NCI-H1092 treated with DMSO at 0.1 percent for 48 hours (cell line): ENCODE measurements around the gene FUNDC1.
"Not testable (repeated sequence)": the region's sequence is repeated elsewhere in the genome, so short reads cannot be mapped to it uniquely, and the experiment has no call there.

Source experiments
- DNase-seq: peaks from one replicate; lab custom pipeline; 2025; lab: John Stamatoyannopoulos, UW

Gene FUNDC1, protein sequence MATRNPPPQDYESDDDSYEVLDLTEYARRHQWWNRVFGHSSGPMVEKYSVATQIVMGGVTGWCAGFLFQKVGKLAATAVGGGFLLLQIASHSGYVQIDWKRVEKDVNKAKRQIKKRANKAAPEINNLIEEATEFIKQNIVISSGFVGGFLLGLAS

DNA sequence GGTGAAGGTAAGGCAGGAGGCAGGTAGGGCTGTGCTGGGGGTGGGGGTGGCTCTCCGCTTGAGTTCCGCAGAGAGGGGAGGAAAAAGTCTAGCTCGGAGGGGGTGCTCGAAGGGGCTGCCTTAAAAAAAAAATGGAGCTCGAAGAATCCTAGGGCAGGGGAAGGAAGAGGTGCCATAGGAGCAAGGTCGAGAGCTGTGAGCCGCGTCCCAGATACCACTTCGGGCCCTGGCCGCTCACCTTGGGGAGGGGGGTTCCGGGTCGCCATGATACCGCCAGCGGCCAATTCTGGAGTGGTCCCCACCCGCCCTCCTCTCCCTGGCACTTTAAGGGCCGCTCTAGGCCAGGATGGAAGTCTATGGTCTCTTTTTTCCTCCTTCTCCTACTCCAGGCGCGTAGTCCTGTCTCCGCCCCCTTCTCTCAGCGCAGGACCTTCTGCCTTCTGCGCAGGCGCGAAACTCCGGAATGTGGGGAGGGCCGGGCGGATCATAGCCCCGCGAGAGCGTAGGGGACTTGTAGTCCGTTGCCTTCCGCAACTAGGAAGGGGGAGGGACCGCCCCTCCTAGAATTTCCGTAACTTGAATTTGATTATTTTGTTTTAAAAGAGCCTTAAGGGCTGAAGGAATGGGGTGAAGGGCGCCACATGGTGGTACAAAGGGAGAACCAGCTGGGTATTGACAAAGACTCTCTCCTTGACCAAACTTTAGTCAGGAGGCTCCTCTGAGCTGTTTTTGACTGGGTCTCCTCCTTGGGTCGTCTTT lies at the start of gene FUNDC1:
FUNDC1 (minus strand) TSS at position 293 of the 759 bp plus-strand sequence; CDS start at position 266, 27 bp downstream.
- DNase-seq: peak; percentile 98

DNA sequence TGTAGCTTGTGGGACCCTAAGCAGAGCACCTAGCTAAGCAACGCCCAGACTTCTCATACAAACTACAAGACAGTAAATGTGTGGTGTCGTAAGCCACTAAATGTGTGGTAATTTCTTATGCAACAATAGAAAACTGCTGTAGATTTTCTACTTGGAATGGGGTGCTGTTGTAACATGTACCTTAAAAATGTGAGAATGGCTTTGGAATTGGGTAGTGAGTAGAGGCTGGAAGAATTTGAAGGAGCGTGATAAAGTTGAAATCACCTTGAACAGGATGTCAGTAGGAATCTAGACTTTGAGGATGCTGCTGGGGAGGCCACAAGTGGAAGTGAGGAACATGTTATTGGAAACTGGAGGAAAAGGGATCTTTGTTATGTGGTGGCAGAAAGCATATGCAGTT lies 43.2 kb upstream of the FUNDC1 start:
- DNase-seq: no peak

DNA sequence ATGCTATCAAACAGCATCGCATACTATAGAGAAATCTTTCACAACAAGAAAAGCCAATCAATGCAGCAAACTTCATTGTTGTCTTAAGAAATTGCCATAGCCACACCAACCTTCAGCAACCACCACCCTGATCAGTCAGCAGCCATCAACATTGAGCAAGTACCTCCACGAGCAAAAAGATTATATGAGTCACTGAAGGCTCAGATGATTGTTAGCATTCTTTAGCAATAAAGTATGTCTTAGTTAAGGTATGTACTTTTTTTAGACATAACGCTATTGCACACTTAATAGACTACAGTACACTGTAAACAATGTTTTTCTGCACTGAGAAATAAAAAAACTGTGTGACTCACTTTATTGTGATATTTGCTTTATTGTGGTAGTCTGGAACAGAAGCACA lies 37.8 kb upstream of the FUNDC1 start:
- DNase-seq: no peak

DNA sequence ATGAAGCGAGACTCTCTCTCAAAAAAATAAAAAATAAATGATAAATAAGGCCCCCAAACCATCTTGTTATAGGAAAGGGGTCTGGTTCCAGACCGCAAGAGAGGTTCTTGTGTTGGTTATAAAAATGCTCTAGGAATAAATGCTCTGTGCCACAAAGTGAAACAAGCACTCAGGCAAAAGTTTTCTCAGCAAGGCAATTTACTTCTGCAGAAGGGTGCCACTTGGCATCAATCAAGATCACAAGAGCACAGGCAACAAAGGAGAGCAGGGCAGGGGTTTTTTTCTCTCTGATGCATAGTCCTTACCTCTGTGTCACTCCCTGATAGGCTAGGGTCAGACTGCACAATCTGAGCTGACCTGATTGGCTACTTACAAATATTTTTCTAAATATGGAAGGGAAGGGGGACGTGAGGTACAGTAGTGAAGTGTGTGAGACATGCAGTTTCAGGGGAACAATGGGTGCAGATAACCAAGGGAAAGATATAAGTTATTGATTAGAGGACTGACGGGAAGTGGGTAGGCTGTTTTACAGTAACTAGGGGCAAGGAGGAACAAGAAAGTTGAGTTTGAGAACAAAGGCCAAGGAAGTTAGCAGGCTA lies 29.8 kb upstream of the FUNDC1 start:
- DNase-seq: no peak

DNA sequence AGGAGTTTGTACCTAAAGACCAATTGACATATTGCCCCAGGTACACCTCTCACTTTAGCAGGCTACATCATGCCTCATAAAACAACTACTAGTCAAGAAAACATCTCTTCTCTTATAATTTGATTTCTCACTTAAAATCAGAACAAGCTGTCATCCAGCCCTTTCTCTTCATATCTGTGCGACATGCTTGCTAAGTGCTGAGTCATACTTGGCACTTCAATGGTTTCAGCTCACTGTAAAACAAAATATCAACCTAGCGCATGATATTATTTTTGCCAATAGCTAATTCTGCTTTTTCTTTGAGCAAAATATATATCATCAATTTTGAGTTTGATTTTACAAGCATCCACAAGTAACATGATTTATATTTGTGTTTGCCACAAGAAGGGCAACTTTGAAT lies 27.9 kb upstream of the FUNDC1 start:
- DNase-seq: no peak

DNA sequence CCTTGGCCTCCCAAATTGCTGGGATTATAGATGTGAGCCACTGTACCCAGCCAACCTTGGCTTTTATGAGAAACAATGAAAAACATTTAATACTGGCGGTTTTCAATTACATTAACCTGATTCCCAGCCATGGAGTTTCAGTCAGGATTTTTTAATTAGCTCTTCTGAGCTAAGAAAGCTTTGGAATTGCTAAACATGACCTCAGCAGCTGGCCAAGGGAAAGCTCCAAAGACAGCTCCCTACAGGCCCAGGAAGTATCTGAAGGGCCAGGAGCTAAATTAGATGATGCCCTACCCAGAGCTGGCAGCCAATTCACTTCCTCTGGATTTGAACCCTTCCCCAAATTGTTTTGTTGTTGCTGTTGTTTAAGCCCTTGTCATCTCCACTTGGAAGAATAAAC lies 26.5 kb upstream of the FUNDC1 start:
- no peak for DNase-seq

DNA sequence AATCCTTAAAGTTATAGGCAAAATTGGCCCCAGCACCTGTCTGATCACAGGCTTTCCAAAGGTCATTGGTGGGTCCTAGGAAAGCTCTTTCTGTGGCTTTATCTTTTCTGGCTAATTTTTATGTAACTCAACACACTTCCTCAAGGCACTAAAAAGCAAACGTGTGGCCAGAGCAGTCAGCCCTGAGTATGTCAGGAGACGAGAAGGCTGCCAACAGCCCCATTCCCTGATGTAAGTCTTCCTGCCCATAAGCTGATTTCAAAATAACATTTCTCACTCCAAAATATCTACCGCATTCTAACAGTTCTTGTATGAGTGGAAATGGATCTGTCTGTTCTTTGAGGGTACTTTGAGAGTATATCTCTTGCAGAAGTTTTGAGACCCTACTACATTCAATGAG lies 25.5 kb upstream of the FUNDC1 start:
- DNase-seq: no peak

DNA sequence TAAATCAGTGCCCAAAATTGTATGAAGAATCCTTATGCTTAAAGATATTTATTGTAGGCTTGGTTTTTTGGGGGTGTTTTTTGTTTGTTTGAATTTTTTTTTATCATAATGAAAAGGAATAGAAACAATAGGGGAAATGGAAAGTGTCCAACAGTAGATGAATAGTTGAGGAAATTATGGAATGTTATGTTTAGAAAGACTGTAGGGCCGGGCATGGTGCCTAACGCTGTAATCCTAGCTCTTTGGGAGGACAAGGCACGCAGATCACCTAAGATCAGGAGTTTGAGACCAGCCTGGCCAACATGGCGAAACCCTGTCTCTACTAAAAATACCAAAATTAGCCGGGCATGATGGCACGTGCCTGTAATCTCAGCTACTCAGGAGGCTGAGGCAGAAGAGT lies 19.2 kb upstream of the FUNDC1 start:
- not testable (repeated sequence) for DNase-seq

DNA sequence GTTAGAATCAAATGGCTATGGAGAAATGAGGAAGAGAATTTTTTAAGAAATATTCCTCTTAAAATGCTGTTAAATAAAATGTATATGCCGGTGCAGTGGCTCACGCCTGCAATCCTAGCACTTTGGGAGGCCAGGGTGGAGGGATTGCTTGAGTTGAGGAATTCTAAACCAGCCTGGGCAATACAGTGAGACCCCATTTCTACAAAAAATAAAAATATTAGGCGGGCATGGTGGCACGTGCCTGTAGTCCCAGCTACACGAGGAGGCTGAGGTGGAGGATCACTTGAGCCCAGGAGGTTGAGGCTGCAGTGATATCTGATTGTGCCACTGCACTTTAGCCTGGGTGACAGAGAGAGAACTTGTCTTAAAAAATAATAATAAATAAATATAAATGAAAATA lies 7.9 kb upstream of the FUNDC1 start:
- no peak for DNase-seq

DNA sequence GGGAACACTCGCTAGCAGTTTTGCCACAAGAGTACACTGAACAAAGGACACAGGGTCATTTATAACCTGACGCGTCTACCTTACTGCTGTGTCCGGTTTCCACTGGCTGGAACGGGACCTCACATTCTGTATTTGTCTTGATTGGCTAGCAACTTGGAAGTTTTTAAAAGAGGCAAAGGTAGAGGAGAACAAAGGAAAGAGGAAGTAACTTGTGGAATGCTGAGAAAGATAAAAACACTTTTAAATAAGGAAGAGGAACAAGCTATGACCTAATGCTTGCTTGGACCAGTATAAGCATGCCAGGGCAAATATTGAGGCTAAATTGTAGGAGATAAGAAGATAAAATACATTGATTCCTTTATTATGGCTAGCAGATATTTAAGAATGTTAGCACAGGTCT lies 2.8 kb upstream of the FUNDC1 start:
- not testable (repeated sequence) for DNase-seq

DNA sequence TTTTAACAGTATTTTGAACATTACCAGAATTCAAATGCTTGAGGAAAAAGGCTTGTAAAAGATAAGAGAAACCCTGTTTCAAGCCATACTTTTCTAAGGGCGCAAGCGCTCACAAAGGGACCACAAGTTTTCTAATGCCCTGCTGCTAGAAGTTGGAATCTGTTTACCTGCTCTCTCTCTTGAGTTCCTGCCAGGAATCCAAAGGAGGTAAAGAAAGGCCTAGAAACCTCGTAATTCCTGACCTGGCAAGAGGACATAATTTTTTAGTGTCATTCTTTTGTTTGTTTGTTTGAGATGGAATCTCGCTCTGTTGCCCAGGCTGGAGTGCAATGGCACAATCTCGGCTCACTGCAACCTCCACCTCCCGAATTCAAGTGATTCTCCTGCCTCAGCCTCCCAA lies 1.4 kb upstream of the FUNDC1 start:
- no peak for DNase-seq

DNA sequence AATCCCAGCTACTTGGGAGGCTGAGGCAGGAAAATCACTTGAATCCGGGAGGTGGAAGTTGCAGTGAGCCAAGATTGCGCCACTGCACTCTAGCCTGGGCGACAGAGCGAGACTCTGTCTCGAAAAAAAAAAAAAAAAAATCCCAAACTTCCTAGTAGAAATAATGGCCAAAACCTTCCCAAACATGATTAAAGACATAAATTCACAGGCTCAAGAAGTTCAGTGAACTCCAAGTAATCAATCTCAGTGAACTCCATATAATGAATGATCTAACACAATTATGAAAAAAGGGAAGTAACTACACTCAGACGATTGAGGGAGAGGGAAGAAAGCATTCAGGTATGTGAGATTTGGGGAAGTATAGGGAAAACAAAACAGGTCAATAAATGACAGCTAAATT lies 6.5 kb downstream of the FUNDC1 start:
- no peak for DNase-seq

DNA sequence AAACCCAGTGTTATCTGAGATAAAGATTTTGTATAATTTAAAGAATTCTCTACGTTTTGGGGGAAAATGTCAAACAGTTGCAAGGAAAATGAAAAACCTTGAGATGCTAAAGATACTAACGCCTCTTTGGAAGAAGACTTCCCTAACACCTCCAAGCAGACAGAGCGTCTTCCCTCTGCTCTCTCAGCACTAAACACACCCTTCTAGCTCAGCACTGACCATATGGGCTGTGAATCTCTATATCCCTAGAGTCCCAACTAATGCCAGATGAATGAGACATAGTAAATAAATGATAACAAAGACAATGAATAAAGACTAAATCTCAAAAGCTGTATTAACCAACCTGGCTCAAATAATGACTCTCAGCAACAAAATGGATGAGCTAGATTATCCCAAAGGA lies 13.3 kb downstream of the FUNDC1 start:
- no peak for DNase-seq

DNA sequence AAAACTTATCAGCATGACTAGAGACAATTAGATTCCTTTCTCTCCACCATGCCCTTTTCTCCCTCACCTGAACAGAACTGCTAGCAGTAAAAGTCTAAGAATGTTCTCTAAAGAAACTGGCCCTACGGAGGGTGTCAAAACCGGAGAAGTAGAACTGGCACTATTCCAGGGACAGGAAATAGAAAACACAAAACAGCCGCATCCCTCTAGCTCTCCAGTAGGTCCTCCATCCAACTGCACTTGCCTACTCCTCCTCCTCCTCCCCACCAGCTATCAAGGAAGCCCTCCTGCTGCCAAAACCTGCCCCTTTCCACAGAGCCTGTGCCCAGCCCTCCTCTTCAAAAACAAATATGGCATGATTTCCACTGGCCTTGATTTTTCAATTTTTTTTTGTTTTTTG lies 28.4 kb downstream of the FUNDC1 start:
- no peak for DNase-seq

DNA sequence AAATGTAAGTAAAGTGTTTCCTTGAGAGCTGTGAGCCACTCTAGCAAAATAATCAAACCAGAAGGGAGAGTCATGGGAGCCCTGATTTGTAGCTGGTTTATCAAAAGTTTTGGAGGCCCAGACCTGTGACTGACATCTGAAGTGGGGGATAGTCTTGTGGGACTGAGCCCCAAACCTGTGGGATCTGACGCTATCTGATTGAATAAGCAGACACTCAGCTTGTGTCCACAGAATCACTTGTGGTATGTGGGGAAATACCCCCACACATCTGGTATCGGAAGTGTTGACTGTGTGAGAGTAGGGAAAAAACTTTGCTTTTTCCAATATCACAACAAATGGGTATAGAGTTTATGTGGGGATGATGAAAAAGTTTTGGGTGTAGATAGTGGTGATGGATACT lies 35.4 kb downstream of the FUNDC1 start:
- no peak for DNase-seq

DNA sequence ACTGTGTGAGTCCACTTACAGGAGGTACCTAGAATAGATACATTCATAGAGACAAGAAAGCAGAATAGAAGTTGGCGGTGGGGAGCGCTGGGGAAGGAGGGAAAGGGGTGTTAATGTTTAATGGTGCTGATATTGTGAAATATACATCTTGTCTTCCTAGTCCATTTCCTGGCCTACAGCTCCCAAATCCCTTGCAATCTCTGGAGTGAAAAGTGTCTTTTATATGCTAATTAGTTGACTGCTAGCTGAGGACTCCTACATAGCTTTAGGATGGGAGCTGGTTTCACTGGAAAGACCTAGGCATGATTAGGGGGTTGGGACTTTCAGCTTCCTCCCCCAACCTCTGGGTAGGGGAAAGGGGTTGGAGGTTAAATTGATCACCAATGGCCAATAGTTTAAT lies 36.0 kb downstream of the FUNDC1 start:
- no peak for DNase-seq

DNA sequence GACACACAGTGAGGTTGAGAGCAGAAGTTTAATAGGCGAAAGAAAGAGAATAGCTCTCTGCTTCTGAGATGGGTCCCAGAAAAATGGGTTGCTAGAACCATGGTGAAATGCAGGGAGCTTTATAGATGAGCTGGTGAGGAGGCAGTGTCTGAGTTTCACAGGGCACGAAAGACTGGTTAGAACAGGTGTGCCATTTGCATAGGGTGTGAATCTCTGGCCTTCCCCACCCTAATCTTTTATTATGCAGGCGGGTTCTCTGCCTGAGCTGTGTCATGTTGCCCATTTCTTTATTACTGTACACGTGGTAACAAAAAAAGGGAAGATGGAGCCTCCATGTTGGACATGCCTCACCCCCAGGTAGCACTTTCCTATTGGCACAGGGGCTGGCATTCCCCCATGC lies 39.1 kb downstream of the FUNDC1 start:
- DNase-seq: no peak

DNA sequence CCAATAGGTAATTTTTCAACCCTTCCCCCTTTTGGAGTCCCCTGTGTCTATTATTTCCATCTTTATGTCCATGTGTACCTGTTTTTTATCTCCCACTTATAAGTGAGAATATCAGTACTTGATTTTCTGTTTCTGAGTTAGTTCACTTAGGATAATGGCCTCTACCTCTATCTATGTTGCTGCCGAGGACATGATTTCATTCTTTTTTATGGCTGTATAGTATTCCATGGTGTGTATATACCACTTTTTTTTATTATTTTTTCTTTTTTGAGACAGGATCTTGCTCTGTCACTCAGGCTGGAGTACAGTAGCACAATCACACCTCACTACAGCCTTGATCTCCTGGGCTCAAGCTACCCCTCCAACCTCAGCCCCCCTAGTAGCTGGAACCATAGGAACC lies 47.6 kb downstream of the FUNDC1 start:
- DNase-seq: no peak

DNA sequence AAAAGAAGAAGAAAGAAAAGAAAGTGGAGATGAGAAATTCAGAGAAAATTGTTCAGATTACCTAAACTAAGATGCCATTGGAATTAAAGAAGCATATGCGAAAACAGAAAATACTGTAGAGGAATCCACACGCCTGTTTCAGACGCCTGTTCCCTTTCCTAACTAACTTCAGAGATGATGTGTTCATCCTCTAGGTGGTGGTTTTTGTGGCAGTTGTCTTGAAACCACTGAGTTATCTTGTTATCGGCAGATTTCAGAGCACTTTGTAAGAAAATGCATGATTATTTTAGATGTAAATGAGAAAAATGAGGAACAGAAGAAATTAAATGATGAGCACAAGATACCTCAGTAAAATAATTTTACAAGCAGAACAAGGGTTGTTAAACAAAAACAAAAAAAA lies 48.3 kb downstream of the FUNDC1 start:
- no peak for DNase-seq

DNA sequence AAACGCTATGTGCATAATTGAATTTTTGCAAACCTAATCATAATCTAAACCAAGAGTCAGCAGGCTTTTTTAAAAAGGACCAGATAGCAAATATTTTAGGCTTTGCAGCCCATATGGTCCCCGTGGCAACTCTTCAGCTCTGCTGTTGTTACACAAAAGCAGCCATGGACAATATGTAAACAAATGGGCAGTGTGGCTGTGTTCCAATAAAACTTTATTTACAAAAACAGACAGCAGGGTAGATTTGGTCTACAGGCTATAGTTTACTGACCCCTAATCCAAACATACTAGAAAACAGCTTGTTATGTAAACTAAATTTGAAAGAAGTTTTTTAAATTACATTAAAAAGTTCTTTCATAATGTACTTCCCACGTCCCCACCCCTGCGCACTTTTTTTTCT lies 53.1 kb downstream of the FUNDC1 start:
- DNase-seq: no peak

DNA sequence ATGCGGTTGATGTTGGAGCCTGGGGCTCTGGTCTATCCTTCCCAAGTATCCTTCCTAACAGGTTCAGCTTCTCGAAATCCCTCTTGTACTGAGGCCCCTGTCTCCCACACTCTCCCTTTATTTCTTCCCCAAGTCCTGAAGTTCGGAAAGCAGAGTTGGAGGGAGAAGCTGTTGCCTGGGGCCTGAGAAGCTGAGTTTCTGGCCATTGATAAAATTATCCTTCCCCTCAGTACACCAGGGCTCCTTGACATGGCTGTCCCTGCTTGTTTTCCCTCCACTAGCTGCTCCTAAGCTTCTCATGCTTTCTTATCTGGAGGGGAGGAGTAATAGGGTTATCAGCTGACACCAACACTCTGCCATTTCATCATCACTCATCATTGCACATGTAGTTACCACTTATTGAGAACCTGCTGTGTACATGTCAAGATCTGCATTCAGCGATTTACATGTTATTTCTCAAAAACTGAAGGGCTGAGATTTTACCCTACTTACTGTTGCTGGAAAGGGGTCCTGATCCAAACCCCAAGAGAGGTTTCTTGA lies 58.0 kb downstream of the FUNDC1 start:
- no peak for DNase-seq

DNA sequence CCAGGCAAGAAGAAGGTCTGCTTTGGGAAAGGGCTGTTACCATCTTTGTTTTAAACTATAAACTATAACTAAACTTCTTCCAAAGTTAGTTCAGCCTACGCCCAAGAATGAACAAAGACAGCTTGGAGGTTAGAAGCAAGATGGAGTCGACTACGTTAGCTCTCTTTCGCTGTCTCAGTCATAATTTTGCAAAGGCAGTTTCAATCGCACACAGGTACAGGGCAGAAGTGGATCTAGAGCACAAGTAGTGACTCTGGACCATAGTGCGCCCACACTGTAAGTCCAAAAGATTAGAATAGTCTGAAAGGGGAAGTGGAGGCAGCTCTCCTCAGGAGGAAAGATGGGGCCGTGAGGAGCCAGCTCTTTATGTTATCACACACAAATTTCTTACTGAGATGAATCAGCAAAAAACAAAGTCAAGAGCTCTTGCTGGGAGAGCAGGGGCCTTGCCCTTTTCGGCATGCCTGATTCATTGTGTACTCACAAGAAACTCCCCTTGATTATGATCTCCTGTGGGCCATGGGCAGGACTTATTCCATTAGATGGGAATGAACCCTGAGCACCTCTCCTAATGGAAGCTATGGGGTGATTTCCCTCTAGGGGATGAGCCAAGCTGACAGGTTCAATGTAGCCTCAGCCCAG lies 58.6 kb downstream of the FUNDC1 start:
- no peak for DNase-seq

DNA sequence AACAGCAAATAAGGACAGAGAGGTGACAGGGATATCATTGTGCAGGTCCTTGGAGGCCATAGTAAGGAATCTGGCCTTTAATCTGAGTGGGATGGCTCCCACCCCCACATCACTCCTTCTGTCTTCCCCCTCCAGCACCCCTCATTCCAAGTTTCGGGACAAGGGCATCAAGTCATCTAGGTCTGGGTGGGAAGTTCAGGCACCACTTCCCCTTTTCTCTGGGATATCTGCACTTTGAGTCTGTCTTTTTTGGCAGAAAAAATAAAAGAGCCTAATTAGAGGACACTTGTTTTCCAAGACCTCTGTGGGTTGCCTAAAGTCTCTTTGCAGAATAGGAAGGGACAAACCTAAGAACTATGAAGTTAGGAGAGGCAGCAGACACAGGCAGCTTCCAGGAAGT lies 60.1 kb downstream of the FUNDC1 start:
- no peak for DNase-seq
